K562 (cell line): ENCODE results near the gene ZNF12. TPM values are rescaled to one million over a fixed set of nuclear protein-coding genes. Genes with fewer than 3 reads are reported as not detected.

Experiments used
- FOXJ2 ChIP-seq: fragments of 200-800 bp; sonication (Bioruptor generic); IDR thresholded peaks from 2 replicates; pipeline ENCODE4 v1.6.1; 2016; ENCODE audit warnings: missing genetic modification characterization, missing compliant biosample characterization
- GATAD2B ChIP-seq: fragments of 450-650 bp; IDR thresholded peaks from 2 replicates; pipeline ENCODE4 v1.6.1; 2017; ENCODE audit warnings: mild to moderate bottlenecking, borderline replicate concordance
- HMGN3 ChIP-seq: IDR thresholded peaks from 2 replicates; pipeline ENCODE4 v1.6.1; 2011; ENCODE audit warnings: borderline replicate concordance, low read depth, mild to moderate bottlenecking, mixed read lengths, low read length; ENCODE audit not compliant: insufficient read length; ENCODE audit errors: extremely low read depth
- MAFG ChIP-seq: fragments of 450-650 bp; conservative IDR thresholded peaks from 2 replicates; pipeline ENCODE4 v1.6.1; 2016; ENCODE audit warnings: missing genetic modification characterization, missing compliant biosample characterization
- MCM3 ChIP-seq: fragments of 450-650 bp; IDR thresholded peaks from 2 replicates; pipeline ENCODE4 v1.6.1; 2016
- MEIS2 ChIP-seq: fragments of 450-650 bp; IDR thresholded peaks from 2 replicates; pipeline ENCODE4 v1.6.1; 2014; ENCODE audit warnings: mild to moderate bottlenecking; ENCODE audit not compliant: partially characterized antibody
- NFE2L1 ChIP-seq: fragments of 450-650 bp; IDR thresholded peaks from 2 replicates; pipeline ENCODE4 v1.6.1; 2016; ENCODE audit warnings: missing genetic modification characterization, low read depth, mild to moderate bottlenecking, missing compliant biosample characterization, moderate library complexity, borderline replicate concordance
- NFXL1 ChIP-seq: fragments of 450-650 bp; formaldehyde crosslinking; IDR thresholded peaks from 2 replicates; pipeline ENCODE4 v1.4.0; 2021; ENCODE audit warnings: mild to moderate bottlenecking
- POLR2B ChIP-seq: fragments of 450-650 bp; IDR thresholded peaks from 2 replicates; pipeline ENCODE4 v1.6.1; 2018; ENCODE audit warnings: low read depth; ENCODE audit not compliant: partially characterized antibody
- PTBP1 ChIP-seq: fragments of 200-400 bp; formaldehyde crosslinking; IDR thresholded peaks from 2 replicates; pipeline ENCODE4 v1.6.1; 2017; ENCODE audit warnings: low read depth, low read length
- PTRF ChIP-seq: fragments of 450-650 bp; IDR thresholded peaks from 2 replicates; pipeline ENCODE4 v1.6.1; 2016; ENCODE audit warnings: mild to moderate bottlenecking, missing genetic modification characterization, missing compliant biosample characterization
- RBFOX2 ChIP-seq: fragments of 200-400 bp; formaldehyde crosslinking; IDR thresholded peaks from 2 replicates; pipeline ENCODE4 v1.6.1; 2017; ENCODE audit warnings: low read depth, mild to moderate bottlenecking, low read length, moderate library complexity
- SAP30 ChIP-seq: fragments of 200-600 bp; sonication (generic); IDR thresholded peaks from 2 replicates; pipeline ENCODE4 v1.6.1; 2012; ENCODE audit warnings: borderline replicate concordance, low read depth, mild to moderate bottlenecking, moderate library complexity, low read length, control low read depth, inconsistent platforms; ENCODE audit not compliant: insufficient read depth, poor library complexity, severe bottlenecking
- SMARCA4 ChIP-seq: fragments of 450-650 bp; IDR thresholded peaks from 2 replicates; pipeline ENCODE4 v1.6.1; 2016
- STAG1 ChIP-seq: sonication (generic); formaldehyde crosslinking; IDR thresholded peaks from 2 replicates; pipeline ENCODE4 v1.5.0; 2020; ENCODE audit warnings: missing genetic modification reagents, borderline replicate concordance
- TRIM28 ChIP-seq: fragments of 450-650 bp; IDR thresholded peaks from 2 replicates; pipeline ENCODE4 v1.6.1; 2017
- XRCC3 ChIP-seq: fragments of 450-650 bp; IDR thresholded peaks from 2 replicates; pipeline ENCODE4 v1.6.1; 2017; ENCODE audit warnings: mild to moderate bottlenecking, moderate library complexity
- ZNF143 ChIP-seq: sonication (generic); formaldehyde crosslinking; IDR thresholded peaks from 2 replicates; pipeline ENCODE4 v1.9.0; 2022; ENCODE audit warnings: mild to moderate bottlenecking, missing genetic modification reagents
- ZNF507 ChIP-seq: conservative IDR thresholded peaks from 2 replicates; pipeline ENCODE4 v1.6.1; 2017; ENCODE audit warnings: missing genetic modification characterization, missing compliant biosample characterization
- ZNF778 ChIP-seq: fragments of 450-650 bp; formaldehyde crosslinking; IDR thresholded peaks from 2 replicates; pipeline ENCODE4 v1.4.0; 2020; ENCODE audit warnings: mild to moderate bottlenecking, moderate library complexity
- polyA plus RNA-seq, 8 experiments: library from polyadenylated mRNA; depleted of rRNA in 4 of 8; stranded (reverse) in 5 of 8; unstranded in 3 of 8; fragments of >200 nt; fragmentation: Nextera tagmentation in 2 of 8; fragmentation: Illumina TruSeq in 1 of 8; extraction: Ambion mirVana in 2 of 8; extraction: Trizol in 1 of 8; gene quantifications; 2 replicates each; pipeline versions ENCODE4 v1.2.1 to v1.2.3, GENCODE V29; 2011 to 2014; ENCODE audit warnings: inconsistent platforms in 1 of 8, missing spikeins in 1 of 8
- total RNA-seq, 7 experiments: library from RNA; depleted of rRNA in 6 of 7; stranded (reverse); fragments of >200 nt in 6 of 7; fragmentation: Illumina TruSeq in 2 of 7; extraction: Trizol in 2 of 7; gene quantifications; 2 replicates each; pipeline versions ENCODE4 v1.2.1 to v1.2.3, GENCODE V29; 2011 to 2021; ENCODE audit warnings: low replicate concordance in 1 of 7
- TF ChIP-seq, protein P1 (sequence below): fragments of 250-450 bp; sonication (Bioruptor Pico); IDR thresholded peaks from 2 replicates; pipeline ENCODE4 v1.4.0; 2020
- TF ChIP-seq, protein P2 (sequence below): fragments of 450-650 bp; formaldehyde crosslinking; IDR thresholded peaks from 2 replicates; pipeline ENCODE4 v1.4.0; 2022; ENCODE audit warnings: mild to moderate bottlenecking, moderate library complexity

ZNF12 gene
- total and polyA plus RNA-seq, 9 of the 15 experiments (the other 6 are each of a cell fraction or from before 2014, with no cell fraction given), result 5.8 to 32.3 (median 18.9) TPM

DNA sequence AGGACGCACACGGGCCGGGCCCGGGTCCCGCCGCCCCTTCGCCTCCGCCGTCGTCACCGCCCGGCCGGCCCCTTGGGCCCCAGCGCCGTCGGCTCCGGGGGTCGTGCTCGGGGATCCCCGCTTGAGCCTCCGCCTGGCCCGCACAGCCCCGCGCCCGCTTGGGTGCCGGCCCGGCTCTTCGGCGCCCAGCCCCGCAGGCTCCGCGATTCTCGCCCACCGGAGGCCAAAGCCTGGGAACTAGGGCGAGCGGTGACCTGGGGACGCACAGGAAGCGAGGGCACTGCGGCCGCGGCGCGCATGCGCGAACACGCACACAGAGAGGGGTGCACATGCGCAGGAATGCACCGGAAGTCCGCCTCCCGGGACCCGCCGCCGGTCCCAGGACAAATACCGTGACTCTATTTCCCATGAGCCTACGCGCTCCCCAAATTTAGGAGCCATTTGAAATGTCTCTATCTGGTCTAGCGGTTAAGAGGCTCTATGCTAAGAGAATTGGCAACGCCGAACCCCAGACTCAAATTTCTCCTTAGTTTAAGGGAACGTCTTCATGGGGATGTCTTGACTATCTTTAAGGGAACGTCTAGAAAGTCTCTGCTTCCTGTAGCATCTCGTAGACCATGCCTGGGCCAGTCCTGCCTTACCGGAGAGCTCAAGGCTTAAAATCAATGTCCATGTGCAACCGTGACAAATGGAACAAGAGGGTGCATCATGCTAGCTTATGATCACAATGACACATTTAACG is at the start of gene ZNF12 (continued):
- TF ChIP-seq GATAD2B (peak; percentile 73; the same call in 1 of the 2 replicates), ZNF778 (CRISPR knock-in tag) (no peak), SMARCA4 (no peak), RBFOX2 (peak; percentile 93), POLR2B (peak; percentile 96), MEIS2 (peak; percentile 99), NFXL1 (CRISPR knock-in tag) (no peak), HMGN3 (peak; percentile 67), STAG1 (CRISPR knock-in tag) (no peak), NFE2L1 (tag) (no peak), MCM3 (no peak), TRIM28 (0 out of 2 replicates have a peak, but pooled peaks have one; percentile 41), MAFG (tag) (no peak), ZNF143 (CRISPR knock-in tag) (peak; percentile 78), PTBP1 (no peak), FOXJ2 (tag) (no peak), SAP30 (peak; percentile 27), XRCC3 (no peak), ZNF507 (tag) (no peak), PTRF (no peak)
- TF ChIP-seq, protein P1, sequence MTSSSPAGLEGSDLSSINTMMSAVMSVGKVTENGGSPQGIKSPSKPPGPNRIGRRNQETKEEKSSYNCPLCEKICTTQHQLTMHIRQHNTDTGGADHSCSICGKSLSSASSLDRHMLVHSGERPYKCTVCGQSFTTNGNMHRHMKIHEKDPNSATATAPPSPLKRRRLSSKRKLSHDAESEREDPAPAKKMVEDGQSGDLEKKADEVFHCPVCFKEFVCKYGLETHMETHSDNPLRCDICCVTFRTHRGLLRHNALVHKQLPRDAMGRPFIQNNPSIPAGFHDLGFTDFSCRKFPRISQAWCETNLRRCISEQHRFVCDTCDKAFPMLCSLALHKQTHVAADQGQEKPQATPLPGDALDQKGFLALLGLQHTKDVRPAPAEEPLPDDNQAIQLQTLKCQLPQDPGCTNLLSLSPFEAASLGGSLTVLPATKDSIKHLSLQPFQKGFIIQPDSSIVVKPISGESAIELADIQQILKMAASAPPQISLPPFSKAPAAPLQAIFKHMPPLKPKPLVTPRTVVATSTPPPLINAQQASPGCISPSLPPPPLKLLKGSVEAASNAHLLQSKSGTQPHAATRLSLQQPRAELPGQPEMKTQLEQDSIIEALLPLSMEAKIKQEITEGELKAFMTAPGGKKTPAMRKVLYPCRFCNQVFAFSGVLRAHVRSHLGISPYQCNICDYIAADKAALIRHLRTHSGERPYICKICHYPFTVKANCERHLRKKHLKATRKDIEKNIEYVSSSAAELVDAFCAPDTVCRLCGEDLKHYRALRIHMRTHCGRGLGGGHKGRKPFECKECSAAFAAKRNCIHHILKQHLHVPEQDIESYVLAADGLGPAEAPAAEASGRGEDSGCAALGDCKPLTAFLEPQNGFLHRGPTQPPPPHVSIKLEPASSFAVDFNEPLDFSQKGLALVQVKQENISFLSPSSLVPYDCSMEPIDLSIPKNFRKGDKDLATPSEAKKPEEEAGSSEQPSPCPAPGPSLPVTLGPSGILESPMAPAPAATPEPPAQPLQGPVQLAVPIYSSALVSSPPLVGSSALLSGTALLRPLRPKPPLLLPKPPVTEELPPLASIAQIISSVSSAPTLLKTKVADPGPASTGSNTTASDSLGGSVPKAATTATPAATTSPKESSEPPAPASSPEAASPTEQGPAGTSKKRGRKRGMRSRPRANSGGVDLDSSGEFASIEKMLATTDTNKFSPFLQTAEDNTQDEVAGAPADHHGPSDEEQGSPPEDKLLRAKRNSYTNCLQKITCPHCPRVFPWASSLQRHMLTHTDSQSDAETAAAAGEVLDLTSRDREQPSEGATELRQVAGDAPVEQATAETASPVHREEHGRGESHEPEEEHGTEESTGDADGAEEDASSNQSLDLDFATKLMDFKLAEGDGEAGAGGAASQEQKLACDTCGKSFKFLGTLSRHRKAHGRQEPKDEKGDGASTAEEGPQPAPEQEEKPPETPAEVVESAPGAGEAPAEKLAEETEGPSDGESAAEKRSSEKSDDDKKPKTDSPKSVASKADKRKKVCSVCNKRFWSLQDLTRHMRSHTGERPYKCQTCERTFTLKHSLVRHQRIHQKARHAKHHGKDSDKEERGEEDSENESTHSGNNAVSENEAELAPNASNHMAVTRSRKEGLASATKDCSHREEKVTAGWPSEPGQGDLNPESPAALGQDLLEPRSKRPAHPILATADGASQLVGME (CRISPR knock-in tag), result no peak
- TF ChIP-seq, protein P2, sequence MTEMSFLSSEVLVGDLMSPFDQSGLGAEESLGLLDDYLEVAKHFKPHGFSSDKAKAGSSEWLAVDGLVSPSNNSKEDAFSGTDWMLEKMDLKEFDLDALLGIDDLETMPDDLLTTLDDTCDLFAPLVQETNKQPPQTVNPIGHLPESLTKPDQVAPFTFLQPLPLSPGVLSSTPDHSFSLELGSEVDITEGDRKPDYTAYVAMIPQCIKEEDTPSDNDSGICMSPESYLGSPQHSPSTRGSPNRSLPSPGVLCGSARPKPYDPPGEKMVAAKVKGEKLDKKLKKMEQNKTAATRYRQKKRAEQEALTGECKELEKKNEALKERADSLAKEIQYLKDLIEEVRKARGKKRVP (CRISPR knock-in tag), result no peak
